GM21825 (cell line): ENCODE results near the gene TBC1D32.
"Not testable (repeated sequence)": the region's sequence is repeated elsewhere in the genome, so short reads cannot be mapped to it uniquely, and the experiment has no call there.

Source experiments
- ATAC-seq: cut with Tn5 transposase; IDR thresholded peaks from one replicate; pipeline ENCODE4 v1.9.1; 2021; ENCODE audit warnings: mild to moderate bottlenecking, moderate library complexity; ENCODE audit not compliant: unreplicated experiment

Gene TBC1D32

GRCh38 chr6:121135425-121135824, 198.9 kb downstream of the TBC1D32 start:
- ATAC-seq: no peak

DNA sequence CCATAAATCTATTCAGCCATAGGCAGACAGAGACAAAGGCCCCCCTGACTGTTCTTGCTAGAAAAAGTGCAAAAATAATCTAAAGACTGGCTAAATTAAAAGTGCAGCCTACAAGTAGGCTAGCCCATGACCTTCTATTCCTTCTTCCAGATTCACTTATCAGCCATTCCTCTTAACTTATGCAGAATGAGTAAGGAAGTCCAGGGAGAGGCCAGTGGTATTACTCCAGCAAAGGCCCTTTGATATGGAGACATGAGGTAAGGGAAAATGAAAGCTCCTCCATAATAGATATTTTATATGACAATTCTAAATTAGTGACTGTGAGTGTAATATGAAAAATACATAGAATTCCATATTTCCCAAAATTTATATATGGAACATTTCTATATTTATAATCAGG, 199.4 kb downstream of the TBC1D32 start:
- no peak for ATAC-seq

DNA sequence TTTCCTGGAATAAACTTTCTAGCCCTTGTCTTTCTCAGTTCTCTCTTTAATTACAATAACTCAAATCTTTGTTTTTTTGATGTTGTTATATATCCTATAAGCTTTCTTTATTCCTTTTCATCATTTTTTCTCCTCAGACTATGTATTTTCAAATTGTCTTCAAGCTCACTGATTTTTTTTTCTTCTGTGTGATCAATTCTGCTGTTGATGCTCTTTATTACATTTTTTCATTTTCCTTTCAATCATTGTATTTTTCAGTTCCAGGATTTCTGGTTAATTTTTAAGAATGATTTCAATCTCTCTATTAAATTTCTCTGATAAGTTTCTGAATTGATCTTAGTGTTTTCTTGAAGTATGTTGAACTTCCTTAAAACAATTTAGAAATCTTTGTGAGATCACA, 209.7 kb downstream of the TBC1D32 start:
- no peak for ATAC-seq

DNA sequence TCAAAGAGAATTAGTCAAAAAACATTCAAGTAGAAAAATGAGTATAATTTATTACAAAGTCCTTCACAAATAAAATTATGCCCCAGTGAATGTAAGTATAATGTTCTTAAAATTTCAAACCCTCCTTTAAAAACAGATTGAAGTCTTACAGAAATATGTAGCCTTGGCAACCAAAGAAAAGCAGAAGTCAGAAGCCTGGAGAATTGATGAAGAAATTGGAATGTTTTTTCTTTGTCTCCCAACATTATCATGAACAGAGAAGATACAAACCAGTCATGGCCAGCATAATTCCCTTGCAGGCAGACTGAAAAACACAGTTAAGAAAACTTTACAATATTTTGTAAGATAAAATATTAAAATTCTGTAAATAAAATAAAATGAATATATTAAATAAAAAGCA, 221.9 kb downstream of the TBC1D32 start:
- ATAC-seq: no peak

- ATAC-seq: no peak
These were observed 223.5 kb downstream of the TBC1D32 start for GRCh38 chr6:121110733-121111132.

- ATAC-seq: no peak
These were observed 227.3 kb downstream of the TBC1D32 start for GRCh38 chr6:121106962-121107361.

- ATAC-seq: no peak
These were observed 228.8 kb downstream of the TBC1D32 start for GRCh38 chr6:121105461-121105860.

GRCh38 chr6:121093928-121094327, 240.4 kb downstream of the TBC1D32 start:
- no peak for ATAC-seq

- no peak for ATAC-seq
These were observed 243.8 kb downstream of the TBC1D32 start for GRCh38 chr6:121090492-121090891.

DNA sequence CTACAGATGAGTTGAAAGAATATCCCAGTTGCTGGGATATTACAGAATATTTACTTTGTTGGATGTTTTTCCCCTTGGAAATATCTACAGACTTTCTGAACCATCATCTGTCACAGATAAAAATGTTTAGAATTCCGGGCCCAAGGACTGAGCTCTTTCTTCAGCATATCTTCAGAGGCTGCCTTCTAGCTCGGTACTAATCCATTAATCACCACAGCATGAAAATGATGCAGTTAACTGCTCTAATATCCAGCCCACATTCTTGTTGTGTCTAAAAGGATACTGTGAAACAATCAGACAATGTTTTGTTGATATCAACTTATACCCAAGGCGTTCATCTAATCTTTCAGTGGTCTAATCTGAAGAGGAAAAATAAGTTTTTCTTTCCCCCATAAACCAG, 247.4 kb downstream of the TBC1D32 start:
- ATAC-seq: no peak

DNA sequence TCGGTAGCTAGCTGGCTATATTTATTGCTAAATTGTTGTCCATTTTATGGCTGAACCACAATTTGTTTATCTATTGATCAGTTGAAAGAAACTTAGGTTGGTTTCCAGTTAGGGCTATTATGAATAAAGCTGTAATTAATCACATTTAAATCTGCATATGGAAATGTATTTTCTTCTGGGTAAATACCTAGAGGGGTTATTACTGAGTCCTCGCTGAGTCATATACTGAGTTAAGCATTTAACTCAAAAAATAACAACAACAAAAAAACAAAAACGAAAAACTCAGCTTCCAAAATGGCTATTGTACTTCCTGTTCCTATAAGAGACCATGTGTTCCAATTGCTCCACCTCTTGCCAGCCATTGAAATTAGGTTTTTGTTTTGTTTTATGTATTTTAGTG, 258.2 kb downstream of the TBC1D32 start:
- ATAC-seq: no peak

- not testable (repeated sequence) for ATAC-seq
These were observed 265.5 kb downstream of the TBC1D32 start for GRCh38 chr6:121068749-121069148.

DNA sequence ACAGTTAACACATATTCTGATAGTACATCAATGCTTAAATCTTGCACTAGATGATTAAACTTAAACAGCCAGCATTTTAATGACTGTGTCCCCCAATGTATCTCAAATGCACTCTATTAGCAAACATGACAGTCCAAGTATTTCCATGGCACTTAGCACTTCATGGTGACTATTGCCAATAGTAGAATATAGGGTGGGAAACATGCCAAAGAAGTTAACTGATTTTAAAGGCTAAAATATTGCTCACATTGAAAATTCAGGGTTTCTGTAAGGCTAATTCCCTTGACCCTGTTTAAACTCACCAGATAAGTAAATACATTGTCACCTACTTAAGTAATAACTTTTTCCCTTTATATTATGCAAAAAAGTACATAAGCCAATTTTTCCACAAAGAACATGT, 266.9 kb downstream of the TBC1D32 start:
- no peak for ATAC-seq

DNA sequence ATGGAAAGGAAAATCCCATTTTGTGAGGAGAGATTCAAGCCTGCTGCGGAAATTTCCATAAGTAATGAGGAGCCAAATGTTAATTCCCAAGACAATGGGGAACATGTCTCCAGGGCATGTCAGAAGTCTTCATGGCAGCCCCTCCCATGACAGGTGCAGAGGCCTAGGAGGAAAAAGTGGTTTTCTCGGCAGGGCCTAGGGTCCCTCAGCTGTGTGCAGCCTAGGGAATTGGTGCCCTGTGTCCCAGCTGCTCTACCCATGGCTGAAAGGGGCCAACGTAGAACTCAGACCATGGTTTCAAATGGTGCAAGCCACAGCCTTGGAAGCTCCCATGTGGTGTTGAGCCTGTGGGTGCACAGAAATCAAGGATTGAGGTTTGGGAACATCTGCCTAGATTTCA, 269.9 kb downstream of the TBC1D32 start:
- ATAC-seq: no peak

DNA sequence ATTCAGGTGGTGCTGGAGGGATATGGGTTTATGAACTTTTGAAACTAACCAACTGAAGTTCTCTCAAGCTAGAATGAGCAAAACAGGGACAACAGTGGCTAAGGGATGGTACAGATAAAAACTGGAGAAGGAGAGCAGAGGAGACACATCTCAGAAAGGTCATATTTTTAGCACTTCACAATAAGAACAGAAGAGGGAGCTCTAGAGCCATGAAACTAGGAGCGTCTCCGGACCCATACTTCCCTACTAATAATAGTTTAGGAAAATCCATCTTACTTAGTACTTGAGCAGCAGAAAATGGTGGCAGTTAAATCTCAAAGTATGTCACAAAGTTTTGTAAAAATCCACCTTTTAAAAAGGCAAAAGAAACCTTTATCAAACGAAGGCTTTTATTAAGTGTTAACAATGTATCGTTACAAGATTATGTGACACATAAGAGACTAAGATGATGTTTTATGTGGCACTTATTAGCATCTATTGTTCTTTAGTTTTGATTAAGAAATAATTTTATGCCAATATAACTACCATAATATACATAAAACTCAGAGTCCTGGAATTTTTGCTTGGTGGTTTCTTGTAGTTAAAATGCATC, 278.6 kb downstream of the TBC1D32 start:
- no peak for ATAC-seq

- ATAC-seq: not testable (repeated sequence)
These were observed 285.7 kb downstream of the TBC1D32 start for GRCh38 chr6:121048593-121048992.

GRCh38 chr6:121044905-121045304, 289.4 kb downstream of the TBC1D32 start:
- not testable (repeated sequence) for ATAC-seq

GRCh38 chr6:121043706-121044105, 290.6 kb downstream of the TBC1D32 start:
- ATAC-seq: not testable (repeated sequence)

- not testable (repeated sequence) for ATAC-seq
These were observed 291.1 kb downstream of the TBC1D32 start for GRCh38 chr6:121043211-121043610.

DNA sequence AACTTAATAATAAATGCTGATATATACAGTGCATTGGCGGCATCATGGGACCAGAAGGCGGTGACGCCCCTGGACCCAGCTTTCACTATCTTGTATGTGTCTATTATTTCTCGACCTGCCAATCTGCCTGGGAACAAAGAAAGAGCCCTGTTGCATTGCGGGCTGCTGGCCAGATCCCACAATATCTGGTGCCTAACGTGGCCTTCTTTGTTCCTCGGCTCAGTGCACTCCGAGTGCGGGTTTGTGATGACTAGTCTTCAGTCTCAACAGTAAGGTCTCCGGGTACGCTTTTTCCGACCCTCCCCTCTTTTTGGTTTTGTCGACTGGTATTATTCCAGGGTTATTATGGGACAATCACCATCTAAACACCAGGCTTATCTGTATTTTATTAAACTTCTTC, 291.5 kb downstream of the TBC1D32 start:
- ATAC-seq: no peak

- ATAC-seq: no peak
These were observed 293.4 kb downstream of the TBC1D32 start for GRCh38 chr6:121040831-121041230.

DNA sequence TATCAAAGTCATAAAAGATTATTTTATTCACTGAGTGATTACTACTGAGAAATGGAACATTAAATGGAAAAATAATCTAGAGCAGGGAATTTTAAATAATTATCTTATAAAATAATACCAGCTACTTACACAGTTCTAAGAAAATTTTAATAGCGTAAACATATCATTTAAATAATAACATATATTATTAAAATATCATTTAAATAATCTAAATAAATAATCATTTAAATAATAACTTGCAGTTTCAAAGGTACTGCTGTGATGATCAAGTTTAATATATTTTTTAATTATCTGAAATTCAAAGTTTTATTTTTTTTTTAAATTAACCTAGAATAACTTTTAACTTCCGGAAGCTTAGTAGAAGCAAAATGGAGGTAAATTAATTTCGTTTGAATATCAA, 301.2 kb downstream of the TBC1D32 start:
- ATAC-seq: no peak

DNA sequence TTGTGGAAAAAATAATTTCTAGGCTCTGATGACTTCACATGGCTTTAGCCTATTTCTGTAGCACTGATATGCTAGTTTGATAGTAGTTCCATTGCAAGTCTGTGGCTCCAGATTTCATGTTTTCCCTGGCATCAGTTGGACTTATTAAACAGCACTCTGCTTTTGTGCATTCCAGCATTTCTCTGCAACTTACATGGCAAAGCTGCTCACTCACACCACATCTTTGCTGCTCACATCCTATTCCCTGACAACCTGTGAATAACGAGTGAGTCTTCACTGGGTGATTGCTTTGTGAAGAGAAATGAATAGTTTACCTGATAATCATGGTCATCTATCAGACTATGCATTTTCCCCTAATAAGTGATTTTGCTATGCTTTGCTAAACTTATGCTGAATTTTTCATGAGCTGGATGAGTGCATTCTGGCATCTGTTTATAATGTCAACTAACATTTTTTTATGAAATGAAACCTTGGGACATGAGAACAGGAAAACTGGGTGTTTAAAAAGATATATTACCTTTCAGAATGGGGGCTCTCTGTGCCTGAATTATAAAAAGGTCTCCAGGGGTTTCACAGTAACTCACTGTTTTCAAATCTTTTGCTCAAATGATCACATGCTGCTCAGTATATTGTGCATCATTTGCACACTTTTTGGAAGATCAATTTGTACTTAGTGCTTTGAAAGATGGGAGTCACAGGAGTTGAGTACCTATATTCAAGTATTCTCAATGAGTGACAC, 301.8 kb downstream of the TBC1D32 start:
- no peak for ATAC-seq
